Measurements from ENCODE around the gene ACOX3. TPM values are rescaled to one million over a fixed set of nuclear protein-coding genes. Genes with fewer than 3 reads are reported as not detected.

ACOX3 gene
- polyA plus RNA-seq, 1 of the 3 experiments (the other 2 are of a cell fraction) = 8.4 TPM

DNA sequence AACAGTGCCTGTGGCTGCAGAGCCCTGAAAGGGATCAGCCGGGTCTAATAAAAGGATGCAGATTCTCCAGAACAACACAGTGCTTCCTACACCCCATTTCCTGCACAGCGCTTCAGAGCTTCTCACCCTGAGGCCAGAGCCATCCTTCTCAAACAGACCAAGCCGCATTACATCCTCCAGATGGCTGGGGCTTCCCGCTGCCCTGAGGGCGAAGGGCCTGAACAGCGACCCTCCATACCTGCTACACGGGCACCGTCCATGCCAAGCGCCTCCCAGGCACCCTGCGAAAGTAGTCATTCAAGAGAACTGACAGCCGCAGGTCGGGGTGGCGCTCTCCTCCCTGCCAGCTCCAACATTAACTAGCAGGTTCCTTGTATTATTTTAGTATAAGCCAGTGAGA lies 36.5 kb downstream of the ACOX3 start:
- POLR2A ChIA-PET = no interaction called here
- Histone ChIP-seq H3K4me1 (ENCODE audit: control insufficient read depth in 1 of 2, insufficient read depth in 2 of 2, low read depth in 1 of 2, low read length in 1 of 2) (peaks cover 0 to 14% of the 10 kb centered on the region in 2 experiments; a peak in 1 of 4 replicates), H3K4me2 (no peak overlapping the region), H4K20me1 (ENCODE audit: insufficient read depth) (no peaks in the 10 kb centered on the region), H3K9me3 (no peaks in the 10 kb centered on the region), H3F3A (replicated peaks; ENCODE audit: insufficient read depth) (peaks cover 7% of the 10 kb centered on the region), H3K79me2 (ENCODE audit: insufficient read depth) (no peaks in the 10 kb centered on the region), H3K9me2 (no peaks in the 10 kb centered on the region), H2AFZ (ENCODE audit: low read depth) (no peak overlapping the region), H3K36me3 (replicated peaks in 1 of 2; ENCODE audit: control insufficient read depth in 1 of 2, insufficient read depth in 2 of 2, low read length in 1 of 2) (peaks cover 6 to 42% of the 10 kb centered on the region in 2 experiments), H3K9ac (no peak overlapping the region), H3K4me3 (ENCODE audit: low read depth in 2 of 2, low read length in 1 of 2) (no peak overlapping the region), H3K27ac (ENCODE audit: low read depth in 2 of 2, low read length in 1 of 2) (peak overlapping the region in 1 of 2 experiments; percentile 66; a peak in 2 of 4 replicates), H3K27me3 (ENCODE audit: insufficient read depth) (no peaks in the 10 kb centered on the region)
- CTCF ChIA-PET = interaction anchor here (0.6 to 6.7 kb wide), 23 partner anchors 10 to 394 kb away, joined by 3 to 115 read pairs (median 7); no protein-coding TSS in a partner anchor
- DNase-seq = peak; percentile 73
- no peak for TF ChIP-seq GABPA (IDR thresholded peaks at IDR 0.05; ENCODE audit: low read depth)
- no peak for TF ChIP-seq RXRA (IDR thresholded peaks at IDR 0.05; ENCODE audit: borderline replicate concordance, low read depth)
- no peak for TF ChIP-seq JUND (IDR thresholded peaks at IDR 0.05)
- no peak for TF ChIP-seq CHD2 (IDR thresholded peaks at IDR 0.05; ENCODE audit: low read length, partially characterized antibody)
- no peak for TF ChIP-seq ELF1 (IDR thresholded peaks at IDR 0.05)
- no peak for TF ChIP-seq FOXJ3 (CRISPR knock-in tag; IDR thresholded peaks at IDR 0.05)
- no peak for TF ChIP-seq EZH2phosphoT487 (IDR thresholded peaks at IDR 0.05; ENCODE audit: borderline replicate concordance, low read depth)
- TF ChIP-seq, protein P1, sequence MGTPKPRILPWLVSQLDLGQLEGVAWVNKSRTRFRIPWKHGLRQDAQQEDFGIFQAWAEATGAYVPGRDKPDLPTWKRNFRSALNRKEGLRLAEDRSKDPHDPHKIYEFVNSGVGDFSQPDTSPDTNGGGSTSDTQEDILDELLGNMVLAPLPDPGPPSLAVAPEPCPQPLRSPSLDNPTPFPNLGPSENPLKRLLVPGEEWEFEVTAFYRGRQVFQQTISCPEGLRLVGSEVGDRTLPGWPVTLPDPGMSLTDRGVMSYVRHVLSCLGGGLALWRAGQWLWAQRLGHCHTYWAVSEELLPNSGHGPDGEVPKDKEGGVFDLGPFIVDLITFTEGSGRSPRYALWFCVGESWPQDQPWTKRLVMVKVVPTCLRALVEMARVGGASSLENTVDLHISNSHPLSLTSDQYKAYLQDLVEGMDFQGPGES (IDR thresholded peaks at IDR 0.05; ENCODE audit: low read depth, low read length) = no peak
- WGBS (ENCODE audit: low lambda C conversion rate) = 78% methylated on average over 8 of the region's 13 CpGs

DNA sequence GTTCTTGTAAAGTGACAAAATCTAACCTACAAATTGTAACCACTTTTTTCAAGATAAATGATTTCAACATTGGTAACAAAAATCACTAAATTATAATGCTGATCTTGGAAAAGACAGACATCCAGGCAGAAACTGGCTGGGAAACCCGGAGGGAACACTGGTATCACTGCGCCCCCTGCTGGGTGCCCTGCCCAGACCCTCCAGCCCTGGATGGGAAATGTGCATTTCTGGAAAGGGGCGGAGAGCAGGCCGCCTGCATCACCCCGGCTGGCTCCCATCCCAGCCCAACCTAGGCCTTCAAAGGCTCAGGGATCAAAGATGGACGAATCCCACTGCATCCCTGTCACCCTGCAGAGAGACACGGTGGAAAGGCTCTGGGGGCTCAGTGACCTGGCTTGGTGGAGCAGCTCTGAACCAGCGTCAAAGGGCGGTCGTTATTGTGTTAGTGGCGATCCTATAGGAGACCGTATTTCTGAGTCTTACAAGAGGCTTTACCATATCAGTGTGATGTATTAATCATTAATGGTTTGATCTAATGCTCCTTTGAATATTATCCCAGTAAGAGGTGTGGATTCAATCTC lies 37.3 kb downstream of the ACOX3 start:
- H3K9ac ChIP-seq = no peak overlapping the region
- no peaks in the 10 kb centered on the region for H3K9me3 ChIP-seq
- DNase-seq = peak; percentile 96
- peak overlapping the region in 1 of 2 experiments; percentile 66; a peak in 2 of 4 replicates for H3K27ac ChIP-seq (ENCODE audit: low read depth in 2 of 2, low read length in 1 of 2)
- H3K9me2 ChIP-seq = no peaks in the 10 kb centered on the region
- no peak overlapping the region for H3K4me3 ChIP-seq (ENCODE audit: low read depth in 2 of 2, low read length in 1 of 2)
- H4K20me1 ChIP-seq (ENCODE audit: insufficient read depth) = no peaks in the 10 kb centered on the region
- H3K4me1 ChIP-seq (ENCODE audit: control insufficient read depth in 1 of 2, insufficient read depth in 2 of 2, low read depth in 1 of 2, low read length in 1 of 2) = peaks cover 0 to 14% of the 10 kb centered on the region in 2 experiments; a peak in 1 of 4 replicates
- peaks cover 6 to 38% of the 10 kb centered on the region in 2 experiments for H3K36me3 ChIP-seq (replicated peaks in 1 of 2; ENCODE audit: control insufficient read depth in 1 of 2, insufficient read depth in 2 of 2, low read length in 1 of 2)
- CTCF ChIA-PET = interaction anchor here (0.6 to 6.7 kb wide), 51 partner anchors 7 to 467 kb away, joined by 3 to 115 read pairs (median 4); partner anchors contain the start of gene SH3TC1
- H3F3A ChIP-seq (replicated peaks; ENCODE audit: insufficient read depth) = peaks cover 7% of the 10 kb centered on the region
- POLR2A ChIA-PET = no interaction called here
- H2AFZ ChIP-seq (ENCODE audit: low read depth) = no peak overlapping the region
- no peak overlapping the region for H3K4me2 ChIP-seq
- H3K79me2 ChIP-seq (ENCODE audit: insufficient read depth) = no peaks in the 10 kb centered on the region
- H3K27me3 ChIP-seq (ENCODE audit: insufficient read depth) = no peaks in the 10 kb centered on the region
- 55% methylated on average over 9 of the region's 12 CpGs for WGBS (ENCODE audit: low lambda C conversion rate)
- TF ChIP-seq FOXM1 (IDR thresholded peaks at IDR 0.05; ENCODE audit: low read depth) = no peak
- TF ChIP-seq RFX5 (IDR thresholded peaks at IDR 0.05; ENCODE audit: low read length) = no peak
- TF ChIP-seq MXI1 (IDR thresholded peaks at IDR 0.05; ENCODE audit: low read depth, low read length) = 0 out of 2 replicates have a peak, but pooled peaks have one; percentile 22
- TF ChIP-seq, protein P2, sequence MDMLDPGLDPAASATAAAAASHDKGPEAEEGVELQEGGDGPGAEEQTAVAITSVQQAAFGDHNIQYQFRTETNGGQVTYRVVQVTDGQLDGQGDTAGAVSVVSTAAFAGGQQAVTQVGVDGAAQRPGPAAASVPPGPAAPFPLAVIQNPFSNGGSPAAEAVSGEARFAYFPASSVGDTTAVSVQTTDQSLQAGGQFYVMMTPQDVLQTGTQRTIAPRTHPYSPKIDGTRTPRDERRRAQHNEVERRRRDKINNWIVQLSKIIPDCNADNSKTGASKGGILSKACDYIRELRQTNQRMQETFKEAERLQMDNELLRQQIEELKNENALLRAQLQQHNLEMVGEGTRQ (IDR thresholded peaks at IDR 0.05; ENCODE audit: borderline replicate concordance, low read depth, low read length) = no peak
- no peak for TF ChIP-seq RXRA (IDR thresholded peaks at IDR 0.05; ENCODE audit: borderline replicate concordance, low read depth)
- TF ChIP-seq, protein P3, sequence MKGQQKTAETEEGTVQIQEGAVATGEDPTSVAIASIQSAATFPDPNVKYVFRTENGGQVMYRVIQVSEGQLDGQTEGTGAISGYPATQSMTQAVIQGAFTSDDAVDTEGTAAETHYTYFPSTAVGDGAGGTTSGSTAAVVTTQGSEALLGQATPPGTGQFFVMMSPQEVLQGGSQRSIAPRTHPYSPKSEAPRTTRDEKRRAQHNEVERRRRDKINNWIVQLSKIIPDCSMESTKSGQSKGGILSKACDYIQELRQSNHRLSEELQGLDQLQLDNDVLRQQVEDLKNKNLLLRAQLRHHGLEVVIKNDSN (IDR thresholded peaks at IDR 0.05; ENCODE audit: borderline replicate concordance, low read depth) = no peak
- TF ChIP-seq RCOR1 (IDR thresholded peaks at IDR 0.05; ENCODE audit: low read length) = no peak
- TF ChIP-seq CHD2 (IDR thresholded peaks at IDR 0.05; ENCODE audit: low read length, partially characterized antibody) = peak; percentile 23
- TF ChIP-seq FOSL2 (IDR thresholded peaks at IDR 0.05; ENCODE audit: borderline replicate concordance, low read depth) = no peak
- TF ChIP-seq, protein P4, sequence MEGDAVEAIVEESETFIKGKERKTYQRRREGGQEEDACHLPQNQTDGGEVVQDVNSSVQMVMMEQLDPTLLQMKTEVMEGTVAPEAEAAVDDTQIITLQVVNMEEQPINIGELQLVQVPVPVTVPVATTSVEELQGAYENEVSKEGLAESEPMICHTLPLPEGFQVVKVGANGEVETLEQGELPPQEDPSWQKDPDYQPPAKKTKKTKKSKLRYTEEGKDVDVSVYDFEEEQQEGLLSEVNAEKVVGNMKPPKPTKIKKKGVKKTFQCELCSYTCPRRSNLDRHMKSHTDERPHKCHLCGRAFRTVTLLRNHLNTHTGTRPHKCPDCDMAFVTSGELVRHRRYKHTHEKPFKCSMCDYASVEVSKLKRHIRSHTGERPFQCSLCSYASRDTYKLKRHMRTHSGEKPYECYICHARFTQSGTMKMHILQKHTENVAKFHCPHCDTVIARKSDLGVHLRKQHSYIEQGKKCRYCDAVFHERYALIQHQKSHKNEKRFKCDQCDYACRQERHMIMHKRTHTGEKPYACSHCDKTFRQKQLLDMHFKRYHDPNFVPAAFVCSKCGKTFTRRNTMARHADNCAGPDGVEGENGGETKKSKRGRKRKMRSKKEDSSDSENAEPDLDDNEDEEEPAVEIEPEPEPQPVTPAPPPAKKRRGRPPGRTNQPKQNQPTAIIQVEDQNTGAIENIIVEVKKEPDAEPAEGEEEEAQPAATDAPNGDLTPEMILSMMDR (IDR thresholded peaks at IDR 0.05) = peak; percentile 98
- TF ChIP-seq JUND (IDR thresholded peaks at IDR 0.05) = no peak
- TF ChIP-seq TCF12 (IDR thresholded peaks at IDR 0.05) = no peak
- TF ChIP-seq SIN3A (IDR thresholded peaks at IDR 0.05; ENCODE audit: borderline replicate concordance, low read depth, low read length) = no peak
- TF ChIP-seq FOXJ3 (CRISPR knock-in tag; IDR thresholded peaks at IDR 0.05) = no peak
- TF ChIP-seq TEAD4 (IDR thresholded peaks at IDR 0.05; ENCODE audit: borderline replicate concordance, insufficient read depth) = no peak
- no peak for TF ChIP-seq EZH2phosphoT487 (IDR thresholded peaks at IDR 0.05; ENCODE audit: borderline replicate concordance, low read depth)
- TF ChIP-seq, protein P1 (IDR thresholded peaks at IDR 0.05; ENCODE audit: low read depth, low read length) = no peak
- TF ChIP-seq ELF1 (IDR thresholded peaks at IDR 0.05) = no peak
- no peak for TF ChIP-seq YY1 (IDR thresholded peaks at IDR 0.05; ENCODE audit: low read depth)
- TF ChIP-seq MEF2A (IDR thresholded peaks at IDR 0.05; ENCODE audit: borderline replicate concordance, low read depth) = no peak
